Mammary epithelial cell (primary cell): ENCODE measurements around the gene PUS1.

Source experiments
- CTCF ChIP-seq, 2 donors: IDR thresholded peaks in 1 of 2; conservative IDR thresholded peaks in 1 of 2; 2 replicates each; pipeline ENCODE4 v1.5.1; 2011 to 2012; ENCODE audit warnings: inconsistent platforms in 2 of 2, low read length in 2 of 2, mild to moderate bottlenecking in 2 of 2, control low read depth in 1 of 2, low read depth in 1 of 2; ENCODE audit not compliant: insufficient read depth in 1 of 2; ENCODE audit errors: extremely low read depth in 1 of 2
- EZH2 ChIP-seq: IDR thresholded peaks from 2 replicates; pipeline ENCODE4 v1.6.1; 2012; ENCODE audit warnings: low read length, inconsistent platforms, borderline replicate concordance

GRCh38 chr12:131882804-131883520 lies 46.1 kb upstream of the PUS1 start:
- no peak for TF ChIP-seq CTCF (conservative IDR thresholded peaks at IDR 0.05 in 1 of 2, IDR thresholded peaks at IDR 0.05 in 1 of 2; ENCODE audit: extremely low read depth in 1 of 2, insufficient read depth in 1 of 2, low read depth in 1 of 2, low read length in 2 of 2)
- no peak for TF ChIP-seq EZH2
